ENCODE results near the gene IL17B. TPM values are rescaled to one million over a fixed set of nuclear protein-coding genes. Genes with fewer than 3 reads are reported as not detected.

The IL17B gene
- total RNA-seq, 1 donor from 2014 or later = not detected

DNA sequence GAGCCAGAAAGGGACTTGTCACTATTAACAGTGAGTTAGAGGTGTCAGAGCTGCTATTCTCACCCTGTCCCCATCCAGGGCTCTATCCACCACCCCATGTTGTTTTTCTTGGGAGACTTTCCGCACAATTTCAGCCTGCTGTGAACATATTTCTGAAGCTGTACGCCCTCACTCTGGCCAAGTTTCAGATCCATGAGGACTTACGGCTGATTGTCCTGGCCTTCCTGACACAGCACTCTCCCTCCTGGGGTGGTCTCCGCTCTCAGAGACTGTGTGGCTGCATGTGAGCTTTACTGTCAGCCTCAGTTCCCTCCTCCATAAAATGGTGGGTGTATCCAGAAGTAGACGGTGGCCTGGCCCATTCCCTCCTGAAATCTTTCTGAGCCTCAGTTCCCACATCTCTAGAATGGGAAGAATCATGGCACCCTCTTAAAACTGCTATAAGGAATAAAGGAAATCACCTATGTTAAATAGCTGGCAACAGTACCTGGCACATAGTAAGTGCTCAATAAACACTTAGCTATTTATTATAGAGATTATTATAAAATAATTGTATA lies 804 bp upstream of the IL17B start:
- peaks cover 4% of the 10 kb centered on the region for H3K27me3 ChIP-seq (ENCODE audit: control insufficient read depth, insufficient read depth, low read length)
- DNase-seq (ENCODE audit: low read depth) = no peak
- H3K4me3 ChIP-seq (ENCODE audit: low read depth, low read length) = no peak overlapping the region
- TF ChIP-seq, protein P1, sequence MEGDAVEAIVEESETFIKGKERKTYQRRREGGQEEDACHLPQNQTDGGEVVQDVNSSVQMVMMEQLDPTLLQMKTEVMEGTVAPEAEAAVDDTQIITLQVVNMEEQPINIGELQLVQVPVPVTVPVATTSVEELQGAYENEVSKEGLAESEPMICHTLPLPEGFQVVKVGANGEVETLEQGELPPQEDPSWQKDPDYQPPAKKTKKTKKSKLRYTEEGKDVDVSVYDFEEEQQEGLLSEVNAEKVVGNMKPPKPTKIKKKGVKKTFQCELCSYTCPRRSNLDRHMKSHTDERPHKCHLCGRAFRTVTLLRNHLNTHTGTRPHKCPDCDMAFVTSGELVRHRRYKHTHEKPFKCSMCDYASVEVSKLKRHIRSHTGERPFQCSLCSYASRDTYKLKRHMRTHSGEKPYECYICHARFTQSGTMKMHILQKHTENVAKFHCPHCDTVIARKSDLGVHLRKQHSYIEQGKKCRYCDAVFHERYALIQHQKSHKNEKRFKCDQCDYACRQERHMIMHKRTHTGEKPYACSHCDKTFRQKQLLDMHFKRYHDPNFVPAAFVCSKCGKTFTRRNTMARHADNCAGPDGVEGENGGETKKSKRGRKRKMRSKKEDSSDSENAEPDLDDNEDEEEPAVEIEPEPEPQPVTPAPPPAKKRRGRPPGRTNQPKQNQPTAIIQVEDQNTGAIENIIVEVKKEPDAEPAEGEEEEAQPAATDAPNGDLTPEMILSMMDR (IDR thresholded peaks at IDR 0.05; ENCODE audit: insufficient read depth, low read length, poor library complexity, severe bottlenecking) = no peak
- H3K36me3 ChIP-seq (ENCODE audit: control insufficient read depth, insufficient read depth, low read length) = no peaks in the 10 kb centered on the region

DNA sequence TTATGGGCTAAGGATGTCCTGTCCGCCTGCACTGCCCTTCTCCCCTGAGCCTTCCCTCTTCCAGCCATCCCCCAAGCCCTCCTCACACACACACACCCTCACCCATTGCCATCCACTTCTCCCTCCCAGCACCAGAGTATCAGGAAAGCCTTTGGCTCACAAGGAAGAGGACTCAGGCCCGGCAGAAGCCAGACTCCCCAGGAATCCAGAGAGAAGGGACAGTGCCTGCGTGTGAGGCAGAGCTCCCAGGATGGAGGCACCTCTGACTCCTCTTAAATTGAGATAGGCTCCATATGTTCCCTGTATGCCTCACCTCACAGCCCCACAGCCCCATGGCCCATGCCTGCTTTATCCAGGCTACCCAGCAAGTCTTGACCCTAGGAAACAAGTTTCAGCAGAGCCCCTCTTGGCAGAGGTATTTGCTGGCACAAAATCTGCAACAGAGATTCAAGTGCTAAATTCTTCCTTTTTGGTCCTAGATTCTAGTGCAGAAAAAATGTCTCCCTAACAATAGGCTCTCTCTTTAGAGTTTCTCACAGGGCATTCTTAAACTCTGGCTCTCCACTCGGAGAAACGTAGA lies 761 bp downstream of the IL17B start:
- H3K27me3 ChIP-seq (ENCODE audit: control insufficient read depth, insufficient read depth, low read length) = peaks cover 4% of the 10 kb centered on the region
- TF ChIP-seq, protein P1 (IDR thresholded peaks at IDR 0.05; ENCODE audit: insufficient read depth, low read length, poor library complexity, severe bottlenecking) = no peak
- H3K4me3 ChIP-seq (ENCODE audit: low read depth, low read length) = no peak overlapping the region
- H3K36me3 ChIP-seq (ENCODE audit: control insufficient read depth, insufficient read depth, low read length) = no peaks in the 10 kb centered on the region
- no peak for DNase-seq (ENCODE audit: low read depth)

DNA sequence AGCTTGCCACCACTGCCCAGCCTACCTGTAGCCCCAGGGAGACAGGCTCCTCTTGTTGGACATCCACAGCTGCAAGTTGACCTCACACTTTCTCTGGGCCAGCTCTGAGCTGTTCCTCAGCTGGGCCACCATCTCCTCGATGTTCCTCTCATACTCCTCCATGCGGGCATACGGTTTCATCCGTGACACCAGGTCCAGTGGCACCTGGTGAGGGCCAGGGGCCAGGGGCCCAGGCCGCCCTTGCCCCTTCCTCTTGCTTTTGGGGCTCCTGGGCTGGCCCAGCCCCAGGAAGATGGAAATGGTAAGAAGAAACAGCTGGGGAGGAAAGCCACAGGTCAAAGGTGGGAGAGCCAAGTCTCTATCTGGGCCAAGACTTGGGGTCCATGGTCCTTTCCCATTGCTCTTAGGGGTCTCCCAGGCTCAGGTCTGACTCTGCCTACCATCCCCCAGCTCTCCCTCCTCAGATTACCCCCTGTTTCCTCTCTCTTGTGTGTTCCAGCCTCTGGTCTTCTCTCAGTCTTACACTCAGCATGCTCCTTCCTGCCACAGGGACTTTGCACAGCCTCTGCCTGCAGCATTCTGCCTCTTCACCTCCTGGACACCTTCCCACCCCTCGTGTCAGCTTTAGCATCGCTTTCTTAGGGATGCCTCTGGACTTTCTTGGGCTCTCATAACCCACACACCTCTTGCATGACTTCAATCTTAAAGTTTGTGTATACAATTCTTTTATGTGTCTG lies 2.2 kb downstream of the IL17B start:
- H3K36me3 ChIP-seq (ENCODE audit: control insufficient read depth, insufficient read depth, low read length) = no peaks in the 10 kb centered on the region
- H3K27me3 ChIP-seq (ENCODE audit: control insufficient read depth, insufficient read depth, low read length) = peaks cover 4% of the 10 kb centered on the region
- DNase-seq (ENCODE audit: low read depth) = no peak
- H3K4me3 ChIP-seq (ENCODE audit: low read depth, low read length) = no peak overlapping the region
- TF ChIP-seq, protein P1 (IDR thresholded peaks at IDR 0.05; ENCODE audit: insufficient read depth, low read length, poor library complexity, severe bottlenecking) = no peak

DNA sequence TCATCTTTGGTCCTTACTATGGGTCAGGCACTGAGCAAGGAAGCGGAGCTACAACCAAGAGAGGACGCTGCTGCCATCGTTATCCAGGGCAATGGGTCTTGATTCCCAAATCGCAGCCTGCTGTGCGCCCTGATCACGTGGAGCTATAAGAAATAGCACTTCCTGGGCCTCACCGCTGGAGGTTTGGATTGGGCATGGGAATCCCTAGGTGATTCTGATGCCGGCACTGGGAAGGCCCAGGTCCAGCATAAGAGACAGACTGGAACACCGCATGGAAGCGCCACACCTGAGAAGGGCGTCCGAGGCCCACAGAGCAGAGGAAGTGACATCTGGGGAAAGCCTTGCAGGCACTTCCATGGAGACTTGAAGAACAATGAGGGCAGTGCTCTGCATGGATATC lies 3.0 kb downstream of the IL17B start:
- no peaks in the 10 kb centered on the region for H3K36me3 ChIP-seq (ENCODE audit: control insufficient read depth, insufficient read depth, low read length)
- DNase-seq (ENCODE audit: low read depth) = no peak
- TF ChIP-seq, protein P1 (IDR thresholded peaks at IDR 0.05; ENCODE audit: insufficient read depth, low read length, poor library complexity, severe bottlenecking) = no peak
- peaks cover 4% of the 10 kb centered on the region for H3K27me3 ChIP-seq (ENCODE audit: control insufficient read depth, insufficient read depth, low read length)
- no peak overlapping the region for H3K4me3 ChIP-seq (ENCODE audit: low read depth, low read length)

DNA sequence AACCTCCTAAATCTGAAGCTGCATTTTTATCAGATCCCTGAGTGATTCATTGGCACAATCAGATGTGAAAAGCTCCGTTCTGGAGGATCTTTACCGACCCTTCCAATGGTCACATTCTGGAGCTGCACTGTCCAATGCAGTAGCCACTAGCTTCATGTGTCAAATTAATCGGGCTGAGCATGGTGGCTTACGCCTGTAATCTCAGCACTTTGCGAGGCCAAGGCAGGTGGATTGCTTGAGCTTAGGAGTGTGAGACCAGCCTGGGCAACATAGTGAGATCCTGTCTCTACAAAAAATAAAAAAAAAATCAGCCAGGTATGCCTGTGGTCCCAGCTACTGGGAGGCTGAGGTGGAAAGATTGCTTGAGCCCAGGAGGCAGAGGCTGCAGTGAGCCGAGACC lies 3.7 kb downstream of the IL17B start:
- no peak overlapping the region for H3K4me3 ChIP-seq (ENCODE audit: low read depth, low read length)

More for the DNA sequence above, 3.7 kb downstream of the IL17B start:
- Histone ChIP-seq H3K36me3 (ENCODE audit: control insufficient read depth, insufficient read depth, low read length) (no peaks in the 10 kb centered on the region), H3K27me3 (ENCODE audit: control insufficient read depth, insufficient read depth, low read length) (peaks cover 4% of the 10 kb centered on the region)
- TF ChIP-seq, protein P1 (IDR thresholded peaks at IDR 0.05; ENCODE audit: insufficient read depth, low read length, poor library complexity, severe bottlenecking) = no peak
- DNase-seq (ENCODE audit: low read depth) = no peak

Measured in kidney epithelial cell (primary cell).